GM18502 (cell line): ENCODE results near the gene GRM7.

Experiments used
- ATAC-seq: cut with Tn5 transposase; IDR thresholded peaks from one replicate; pipeline ENCODE4 v1.9.1; 2021; ENCODE audit warnings: mild to moderate bottlenecking; ENCODE audit not compliant: unreplicated experiment, poor library complexity

The GRM7 gene

GRCh38 chr3:7445331-7445730 lies 584.4 kb downstream of the GRM7 start:
- ATAC-seq, result no peak

GRCh38 chr3:7447197-7447769 lies 586.4 kb downstream of the GRM7 start:
- peak; percentile 100 for ATAC-seq

- no peak for ATAC-seq
These were observed 595.5 kb downstream of the GRM7 start for GRCh38 chr3:7456386-7456785.

- ATAC-seq, result peak; percentile 92
These were observed 600.4 kb downstream of the GRM7 start for GRCh38 chr3:7461202-7461825.

- no peak for ATAC-seq
These were observed 609.0 kb downstream of the GRM7 start for GRCh38 chr3:7469866-7470265.

- ATAC-seq, result no peak
These were observed 623.7 kb downstream of the GRM7 start for GRCh38 chr3:7484636-7485035.

GRCh38 chr3:7487763-7488162 lies 626.8 kb downstream of the GRM7 start:
- no peak for ATAC-seq

- ATAC-seq, result no peak
These were observed 628.5 kb downstream of the GRM7 start for GRCh38 chr3:7489417-7489816.

- ATAC-seq, result no peak
These were observed 637.8 kb downstream of the GRM7 start for GRCh38 chr3:7498715-7499114.

- ATAC-seq, result no peak
These were observed 642.5 kb downstream of the GRM7 start for GRCh38 chr3:7503431-7503830.

GRCh38 chr3:7504886-7505775 lies 644.2 kb downstream of the GRM7 start:
- ATAC-seq, result no peak

- no peak for ATAC-seq
These were observed 645.8 kb downstream of the GRM7 start for GRCh38 chr3:7506606-7507180.

GRCh38 chr3:7508821-7509220 lies 647.9 kb downstream of the GRM7 start:
- no peak for ATAC-seq

GRCh38 chr3:7512048-7512447 lies 651.1 kb downstream of the GRM7 start:
- no peak for ATAC-seq

- no peak for ATAC-seq
These were observed 657.1 kb downstream of the GRM7 start for GRCh38 chr3:7518026-7518425.

- no peak for ATAC-seq
These were observed 657.5 kb downstream of the GRM7 start for GRCh38 chr3:7518456-7518855.

GRCh38 chr3:7520059-7520458 lies 659.1 kb downstream of the GRM7 start:
- ATAC-seq, result no peak

- ATAC-seq, result no peak
These were observed 659.7 kb downstream of the GRM7 start for GRCh38 chr3:7520593-7520992.

- ATAC-seq, result no peak
These were observed 675.6 kb downstream of the GRM7 start for GRCh38 chr3:7536510-7536909.

- no peak for ATAC-seq
These were observed 676.0 kb downstream of the GRM7 start for GRCh38 chr3:7536921-7537320.

GRCh38 chr3:7543294-7543880 lies 682.5 kb downstream of the GRM7 start:
- ATAC-seq, result no peak
